ENCODE measurements around the gene EML2. TPM values are rescaled to one million over a fixed set of nuclear protein-coding genes. Genes with fewer than 3 reads are reported as not detected.
"Not testable (repeated sequence)": the region's sequence is repeated elsewhere in the genome, so short reads cannot be mapped to it uniquely, and the experiment has no call there.

Gene EML2, protein sequence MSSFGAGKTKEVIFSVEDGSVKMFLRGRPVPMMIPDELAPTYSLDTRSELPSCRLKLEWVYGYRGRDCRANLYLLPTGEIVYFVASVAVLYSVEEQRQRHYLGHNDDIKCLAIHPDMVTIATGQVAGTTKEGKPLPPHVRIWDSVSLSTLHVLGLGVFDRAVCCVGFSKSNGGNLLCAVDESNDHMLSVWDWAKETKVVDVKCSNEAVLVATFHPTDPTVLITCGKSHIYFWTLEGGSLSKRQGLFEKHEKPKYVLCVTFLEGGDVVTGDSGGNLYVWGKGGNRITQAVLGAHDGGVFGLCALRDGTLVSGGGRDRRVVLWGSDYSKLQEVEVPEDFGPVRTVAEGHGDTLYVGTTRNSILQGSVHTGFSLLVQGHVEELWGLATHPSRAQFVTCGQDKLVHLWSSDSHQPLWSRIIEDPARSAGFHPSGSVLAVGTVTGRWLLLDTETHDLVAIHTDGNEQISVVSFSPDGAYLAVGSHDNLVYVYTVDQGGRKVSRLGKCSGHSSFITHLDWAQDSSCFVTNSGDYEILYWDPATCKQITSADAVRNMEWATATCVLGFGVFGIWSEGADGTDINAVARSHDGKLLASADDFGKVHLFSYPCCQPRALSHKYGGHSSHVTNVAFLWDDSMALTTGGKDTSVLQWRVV
- total RNA-seq: 10 to 100 TPM; 30.1 to 34.8 TPM
- long read RNA-seq, transcript EML2-201 (19 exons, 2,264 nt): major isoform, 12 of 20 reads
- long read RNA-seq, partial matches to known transcripts: 2 of 20 reads
- long read RNA-seq, other reads (novel, unspliced or antisense): 5 of 20 reads

DNA sequence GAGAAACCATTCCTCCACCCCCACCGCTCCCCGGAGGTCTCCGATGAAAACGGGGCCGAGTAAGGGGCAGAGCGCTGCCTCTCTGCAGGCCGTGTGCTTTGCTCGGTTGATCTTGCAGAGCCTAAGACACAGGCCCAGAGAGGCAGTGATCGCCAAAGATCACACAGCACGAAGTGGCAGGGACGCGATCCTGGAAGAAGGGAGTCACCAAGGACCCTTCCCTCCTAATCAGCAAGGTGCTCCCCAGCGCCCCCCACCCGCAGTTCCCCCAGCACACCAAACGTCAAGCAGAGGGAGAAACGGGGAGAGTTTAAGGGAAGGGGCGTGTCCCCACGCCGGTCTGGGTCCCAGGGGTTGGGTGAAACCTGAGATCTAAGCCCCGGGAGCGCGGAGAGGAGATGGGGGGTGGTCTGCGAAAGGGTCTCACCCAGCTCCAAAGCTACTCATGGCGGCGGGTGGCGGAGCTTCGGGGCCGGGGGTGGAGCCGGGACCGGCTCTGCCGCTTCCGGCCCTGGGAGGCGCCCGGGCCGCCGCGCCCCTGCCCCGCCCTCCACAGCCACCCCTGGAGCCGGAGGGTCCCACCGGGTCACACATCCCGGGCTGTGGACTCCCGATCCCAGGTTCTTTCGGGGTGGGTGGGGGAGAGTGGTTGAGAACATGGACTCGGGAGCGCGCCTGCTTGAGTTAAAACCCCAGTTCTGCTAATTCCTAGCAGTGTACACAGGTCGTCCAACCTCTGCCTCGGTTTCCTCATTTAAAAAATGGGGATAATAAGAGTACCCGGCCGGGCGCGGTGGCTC is at the start of gene EML2:
EML2 (minus strand) TSS at position 468 of the 800 bp plus-strand sequence; CDS start at position 447, 21 bp downstream.
- DNase-seq (peak; percentile 60), ATAC-seq (peak; percentile 39 to 58)
- intact Hi-C loops (cut with DNase I): no loop called here

DNA sequence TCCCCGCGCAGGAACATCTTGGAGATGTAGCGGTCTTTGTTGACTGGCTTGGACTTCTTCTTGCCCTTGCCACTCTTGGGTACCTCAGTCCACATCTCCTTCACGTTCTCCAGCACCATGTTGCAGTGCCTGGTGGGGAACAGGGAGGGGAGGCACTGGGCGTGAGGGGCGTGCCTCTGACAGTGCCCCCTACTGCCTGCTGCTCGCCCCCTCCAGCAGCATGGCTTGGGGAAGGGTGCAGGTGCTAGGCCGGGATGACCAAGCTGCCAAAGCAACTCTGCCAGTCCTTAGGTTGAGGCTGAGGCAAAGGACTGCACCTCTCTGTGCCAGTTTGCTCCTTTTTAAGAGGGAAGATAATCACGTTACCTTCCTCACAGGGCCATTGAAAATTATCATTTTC is 48.4 kb upstream of the EML2 start:
- no peak for DNase-seq
- intact Hi-C loops (cut with DNase I): no loop called here
- ATAC-seq: no peak

DNA sequence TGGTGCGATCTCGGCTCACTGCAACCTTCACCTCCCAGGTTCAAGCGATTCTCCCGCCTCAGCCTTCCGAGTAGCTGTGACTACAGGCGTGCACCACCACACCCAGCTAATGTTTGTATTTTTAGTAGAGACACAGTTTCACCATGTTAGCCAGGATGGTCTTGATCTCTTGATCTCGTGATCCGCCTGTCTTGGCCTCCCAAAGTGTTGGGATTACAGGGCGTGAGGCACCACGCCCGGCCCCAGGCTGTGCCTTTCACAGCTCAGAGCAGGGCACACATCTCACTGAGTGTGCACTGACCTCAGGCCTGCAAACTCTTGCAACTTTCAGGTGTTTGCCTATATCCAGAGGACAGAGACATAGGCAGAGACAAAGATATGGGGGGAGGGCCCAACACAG is 45.8 kb upstream of the EML2 start:
- intact Hi-C loops (cut with DNase I); DNase-seq; ATAC-seq: not testable (repeated sequence)

DNA sequence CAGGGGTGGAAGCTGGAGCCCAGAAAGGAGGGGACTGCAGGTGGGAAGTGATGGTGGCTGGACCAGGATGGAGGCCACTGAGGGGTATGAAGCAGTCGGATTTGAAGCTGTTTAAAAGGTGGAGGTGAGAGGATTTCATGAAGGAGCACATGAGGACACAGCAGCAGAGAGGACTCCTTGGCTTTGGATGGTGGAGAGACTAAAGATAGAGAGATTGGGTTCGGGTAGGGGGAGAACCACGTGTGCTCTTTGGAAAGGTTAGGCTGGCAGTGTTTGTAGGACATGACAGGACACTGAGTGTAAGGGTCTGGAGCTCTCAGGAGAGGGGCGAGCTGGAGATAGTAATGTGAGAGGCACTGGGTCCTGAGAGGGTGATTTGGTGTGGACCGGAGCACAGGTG is 43.7 kb upstream of the EML2 start:
- intact Hi-C loops (cut with DNase I): no loop called here
- DNase-seq (no peak), ATAC-seq (no peak)

DNA sequence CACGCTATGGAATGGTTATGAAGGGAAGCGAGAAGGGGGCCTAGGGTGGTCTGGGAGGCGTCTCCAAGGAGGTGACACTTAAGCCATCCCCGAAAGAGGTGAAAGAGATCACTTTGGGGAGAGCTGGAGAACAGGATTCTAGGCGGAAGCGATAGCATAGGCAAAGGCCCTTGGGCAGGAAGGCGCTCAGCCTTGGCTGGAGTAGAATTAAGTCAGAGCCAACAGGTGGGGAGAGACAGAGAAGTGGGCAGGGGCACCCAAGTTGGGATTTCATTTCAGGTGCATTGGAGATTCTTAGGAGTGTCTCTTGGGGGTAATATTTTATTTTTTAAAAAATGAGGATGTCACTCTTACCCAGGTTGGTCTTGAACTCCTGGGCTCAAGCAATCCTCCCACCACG is 42.9 kb upstream of the EML2 start:
- ATAC-seq (no peak), DNase-seq (no peak)
- intact Hi-C loops (cut with DNase I): no loop called here

DNA sequence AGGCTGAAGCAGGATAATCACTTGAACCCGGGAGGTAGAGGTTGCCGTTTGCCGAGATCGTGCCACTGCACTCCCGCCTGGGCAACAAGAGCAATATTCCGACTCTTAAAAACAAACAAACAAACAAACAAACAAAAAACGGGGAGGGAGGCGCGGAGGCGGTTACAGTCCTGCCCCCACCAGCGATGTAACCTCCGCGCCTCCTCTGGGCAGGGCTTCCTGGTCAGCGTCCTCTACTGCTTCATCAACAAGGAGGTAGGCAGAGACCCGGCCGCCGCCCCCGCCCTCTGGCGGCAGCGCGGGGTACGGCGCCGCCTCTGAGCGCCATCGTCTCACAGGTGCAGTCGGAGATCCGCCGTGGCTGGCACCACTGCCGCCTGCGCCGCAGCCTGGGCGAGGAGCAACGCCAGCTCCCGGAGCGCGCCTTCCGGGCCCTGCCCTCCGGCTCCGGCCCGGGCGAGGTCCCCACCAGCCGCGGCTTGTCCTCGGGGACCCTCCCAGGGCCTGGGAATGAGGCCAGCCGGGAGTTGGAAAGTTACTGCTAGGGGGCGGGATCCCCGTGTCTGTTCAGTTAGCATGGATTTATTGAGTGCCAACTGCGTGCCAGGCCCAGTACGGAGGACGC is 42.3 kb upstream of the EML2 start:
- DNase-seq (peak; percentile 84), ATAC-seq (peak; percentile 83 to 85)
- intact Hi-C loops (cut with DNase I): no loop called here

DNA sequence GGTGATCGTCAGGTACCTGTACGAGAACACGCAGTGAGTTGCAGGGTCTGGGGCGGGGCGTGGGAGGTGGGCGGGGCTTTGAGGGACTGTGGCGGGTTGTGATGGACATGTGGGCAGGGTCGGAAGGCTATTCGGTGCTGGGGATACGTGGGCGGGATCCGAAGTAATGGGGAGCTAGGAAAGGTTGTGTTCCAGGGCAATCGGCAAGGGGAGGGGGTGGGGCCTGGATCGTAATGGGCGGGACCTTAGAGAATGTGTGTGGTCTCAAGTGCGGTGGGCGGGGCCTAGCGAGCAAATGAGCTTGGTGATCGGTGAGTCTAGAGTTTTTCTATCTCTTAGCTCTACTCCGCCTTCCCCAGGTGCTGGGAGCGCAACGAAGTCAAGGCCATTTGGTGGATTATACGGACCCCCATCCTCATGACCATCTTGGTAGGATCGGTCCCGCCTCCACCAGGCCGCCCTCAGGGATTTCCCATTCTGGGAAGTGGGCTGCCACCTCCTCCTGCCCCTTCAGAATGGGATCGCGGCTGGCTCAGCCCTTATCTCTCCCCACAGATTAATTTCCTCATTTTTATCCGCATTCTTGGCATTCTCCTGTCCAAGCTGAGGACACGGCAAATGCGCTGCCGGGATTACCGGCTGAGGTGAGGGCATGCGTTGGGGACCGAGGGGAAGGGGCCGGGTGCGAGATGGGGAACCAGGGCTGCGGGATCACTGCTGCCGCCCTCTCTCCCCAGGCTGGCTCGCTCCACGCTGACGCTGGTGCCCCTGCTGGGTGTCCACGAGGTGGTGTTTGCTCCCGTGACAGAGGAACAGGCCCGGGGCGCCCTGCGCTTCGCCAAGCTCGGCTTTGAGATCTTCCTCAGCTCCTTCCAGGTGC is 38.4 kb upstream of the EML2 start:
- peak; percentile 64 to 81 for ATAC-seq
- DNase-seq: peak; percentile 90
- intact Hi-C loops (cut with DNase I): no loop called here

DNA sequence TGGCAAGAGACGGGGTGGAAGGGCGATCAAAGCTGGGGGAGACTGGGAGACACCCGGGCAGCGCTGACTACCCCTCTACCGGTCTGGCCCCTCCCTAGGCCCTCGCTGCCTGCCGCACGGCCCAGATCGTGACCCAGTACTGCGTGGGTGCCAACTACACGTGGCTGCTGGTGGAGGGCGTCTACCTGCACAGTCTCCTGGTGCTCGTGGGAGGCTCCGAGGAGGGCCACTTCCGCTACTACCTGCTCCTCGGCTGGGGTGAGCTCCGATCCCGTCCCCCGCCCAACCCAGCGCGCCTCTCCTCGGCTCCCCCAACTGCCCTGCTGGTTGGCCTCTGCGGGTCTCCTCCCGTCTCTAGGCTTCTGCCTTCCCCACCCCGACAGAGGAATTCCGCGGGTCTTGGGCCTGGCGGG is 37.7 kb upstream of the EML2 start:
- DNase-seq: peak; percentile 37
- ATAC-seq: peak in 1 of 2 donors; percentile 40
- intact Hi-C loops (cut with DNase I): no loop called here

DNA sequence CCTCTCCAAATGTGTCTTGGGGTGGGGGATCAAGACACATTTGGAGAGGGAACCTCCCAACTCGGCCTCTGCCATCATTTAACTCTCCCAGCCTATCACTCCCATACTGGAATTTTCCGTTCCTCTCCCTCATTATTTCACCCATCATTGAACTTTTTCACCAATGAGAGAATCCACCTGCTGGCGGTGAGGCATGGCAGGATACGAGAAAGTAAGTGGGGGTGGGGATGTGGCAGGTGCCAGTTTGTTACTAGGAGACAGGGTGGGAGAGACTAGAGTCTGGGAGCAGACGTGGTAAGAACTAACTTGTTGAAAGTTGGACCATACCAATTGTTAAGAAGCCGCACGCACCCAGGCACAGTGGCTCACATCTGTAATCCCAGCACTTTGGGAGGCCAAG is 35.7 kb upstream of the EML2 start:
- intact Hi-C loops (cut with DNase I): no loop called here
- DNase-seq (no peak), ATAC-seq (no peak)

DNA sequence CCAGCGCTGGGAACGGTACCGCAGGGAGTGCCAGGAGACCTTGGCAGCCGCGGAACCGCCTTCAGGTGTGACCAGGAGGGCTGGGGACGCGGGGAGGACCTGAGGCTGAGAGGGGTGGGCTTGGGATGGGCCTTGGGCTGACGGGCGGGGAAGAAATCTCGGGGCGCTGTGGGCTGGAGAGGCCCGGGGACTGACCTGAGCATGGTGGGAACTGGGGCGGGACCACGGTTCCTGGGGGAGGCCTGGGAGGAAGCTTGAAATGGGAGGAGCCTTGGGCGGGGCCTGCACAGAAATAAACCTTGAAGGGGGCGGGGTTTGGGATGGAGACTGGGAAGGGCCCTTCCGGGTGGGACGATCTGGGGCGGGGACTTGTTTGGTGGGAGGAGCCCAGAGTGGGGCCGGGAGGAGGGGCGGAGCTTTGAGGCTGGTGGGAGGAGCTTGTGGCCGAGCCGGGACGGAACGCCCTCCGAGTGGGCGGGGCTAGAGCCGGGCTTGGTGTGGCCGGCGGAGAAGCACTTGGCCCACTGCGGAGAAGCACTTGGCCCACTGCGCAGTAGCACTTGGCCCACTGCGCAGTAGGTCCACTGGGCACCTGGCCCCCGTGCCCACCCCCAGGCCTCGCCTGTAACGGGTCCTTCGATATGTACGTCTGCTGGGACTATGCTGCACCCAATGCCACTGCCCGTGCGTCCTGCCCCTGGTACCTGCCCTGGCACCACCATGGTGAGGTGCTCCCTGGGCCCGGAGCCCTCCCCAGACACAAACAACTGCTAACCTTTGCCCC is 31.7 kb upstream of the EML2 start:
- ATAC-seq (peak; percentile 76 to 88), DNase-seq (peak; percentile 86)
- intact Hi-C loops (cut with DNase I): no loop called here

DNA sequence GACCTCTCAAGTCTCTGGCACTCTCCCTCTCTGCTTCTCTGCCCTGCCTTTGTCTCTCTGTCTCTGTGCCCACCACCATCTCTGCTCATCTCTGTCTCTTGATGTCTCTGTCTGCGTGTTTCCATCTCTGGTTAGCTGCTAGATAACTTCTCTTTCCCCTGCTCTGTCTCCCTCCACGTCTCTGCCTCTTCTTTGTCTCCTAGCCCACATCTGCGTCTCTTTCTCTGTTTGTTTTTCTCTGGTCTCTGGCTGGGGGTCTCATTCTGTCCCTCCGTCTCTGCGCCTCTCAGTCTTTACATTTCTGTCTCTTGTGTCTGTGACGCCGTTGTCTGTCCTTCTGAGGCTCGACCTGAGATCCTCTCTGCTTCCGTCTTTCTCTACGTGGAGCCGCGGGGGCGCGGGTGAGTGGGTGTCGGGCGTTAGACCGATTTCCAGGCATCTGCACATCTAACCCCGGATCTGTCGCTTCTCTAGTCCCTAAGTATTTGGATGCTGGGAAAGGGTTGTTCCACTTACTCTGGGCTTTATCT is 29.2 kb upstream of the EML2 start:
- no peak for ATAC-seq
- no peak for DNase-seq
- intact Hi-C loops (cut with DNase I): no loop called here

DNA sequence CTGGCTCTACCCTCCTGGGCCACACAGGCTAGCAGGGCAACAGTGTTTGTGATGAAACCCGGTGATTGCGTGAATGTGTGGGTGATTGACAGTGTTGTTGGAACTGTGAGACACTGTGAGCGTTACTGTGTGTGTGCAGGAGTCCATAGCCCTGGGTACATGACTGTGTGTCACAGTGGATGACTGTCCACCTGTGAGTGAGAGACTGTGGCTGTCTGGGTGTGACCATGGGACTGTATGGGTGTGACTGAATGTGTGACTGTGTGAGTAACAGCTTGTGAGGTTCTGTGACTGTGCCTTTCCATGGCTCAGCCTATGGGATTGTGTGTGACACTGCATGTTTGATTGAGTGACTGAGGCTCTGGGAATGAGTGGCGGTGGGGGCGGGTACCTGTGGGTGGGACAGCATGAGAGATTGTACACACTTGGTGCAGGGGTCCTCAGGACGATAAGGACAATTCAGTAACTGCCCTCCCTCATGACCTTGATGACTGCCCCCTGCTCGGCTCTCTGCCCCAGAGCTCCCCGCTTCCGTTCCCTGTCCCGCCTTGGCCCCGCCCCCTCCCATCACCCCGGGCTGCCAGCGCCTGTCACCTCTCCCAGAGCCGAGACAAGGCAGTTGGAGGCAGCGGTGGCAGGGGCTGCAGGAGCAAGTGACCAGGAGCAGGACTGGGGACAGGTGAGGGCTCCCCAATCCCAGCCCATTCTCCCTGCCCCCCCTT is 28.6 kb upstream of the EML2 start, which contains the start of gene GIPR:
GIPR (plus strand) TSS at position 602 of the 722 bp plus-strand sequence. CDS start 1,300 bp downstream, outside the sequence.
- peak; percentile 65 to 68 for ATAC-seq
- DNase-seq: peak; percentile 59
- intact Hi-C loops (cut with DNase I): no loop called here

DNA sequence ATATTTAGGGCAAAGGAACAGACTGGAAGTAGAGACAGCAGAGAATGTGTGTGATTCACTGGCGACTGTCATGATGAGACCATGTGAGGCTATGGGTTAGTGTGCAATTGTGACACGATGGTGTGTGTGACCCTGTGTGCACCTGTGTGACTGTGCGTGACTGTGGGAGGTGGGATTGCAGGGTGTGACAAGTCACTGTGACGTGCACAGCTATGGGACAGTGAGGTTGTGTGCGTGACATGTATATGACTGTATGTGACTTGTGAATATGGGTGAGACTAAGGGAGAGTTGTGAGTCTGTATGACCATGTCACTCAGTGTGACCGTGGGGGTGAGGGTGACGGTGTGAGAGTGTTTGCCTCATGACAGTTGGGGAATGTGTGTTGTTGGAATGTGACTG is 25.4 kb upstream of the EML2 start:
- no peak for DNase-seq
- ATAC-seq: no peak
- intact Hi-C loops (cut with DNase I): no loop called here

DNA sequence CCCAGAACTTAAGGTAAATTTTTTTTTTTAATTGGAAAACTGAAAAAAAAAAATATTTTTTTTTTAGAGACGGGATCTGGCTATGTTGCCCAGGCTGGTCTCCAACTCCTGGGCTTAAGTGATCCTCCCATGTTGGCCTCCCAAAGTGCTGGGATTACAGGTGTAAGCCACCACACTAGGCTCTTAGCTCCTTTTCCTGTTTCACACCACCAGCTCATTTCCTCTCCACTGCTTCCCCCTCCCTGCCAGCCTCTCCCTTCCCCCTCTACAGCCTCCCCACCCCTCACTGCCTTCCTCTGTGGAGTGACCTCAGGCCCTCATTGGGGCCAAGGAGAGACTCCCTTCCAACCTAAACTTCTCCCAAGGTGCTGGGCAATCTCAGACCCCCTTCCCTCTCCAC is 24.6 kb upstream of the EML2 start:
- no peak for ATAC-seq
- intact Hi-C loops (cut with DNase I): no loop called here
- DNase-seq: no peak

DNA sequence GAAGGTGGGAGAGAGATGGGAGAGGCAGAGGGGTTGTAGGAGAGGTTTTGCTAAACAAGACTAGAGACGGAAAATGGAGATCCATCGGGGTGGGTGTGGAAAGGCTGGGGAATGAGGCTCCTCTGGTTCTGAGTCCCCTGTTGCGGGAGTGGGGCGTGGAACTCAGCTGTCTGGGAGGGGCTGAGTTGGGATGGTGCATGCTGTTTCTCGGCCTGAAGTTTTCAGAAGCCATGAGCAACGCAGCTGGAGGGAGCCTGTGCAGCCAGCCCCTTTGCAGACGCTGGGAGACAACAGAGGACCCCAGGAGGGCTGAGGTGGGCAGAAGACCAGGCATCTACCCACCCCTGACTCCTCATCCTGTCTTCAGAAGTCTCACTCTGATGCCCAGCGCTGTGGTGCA is 21.4 kb upstream of the EML2 start:
- DNase-seq (no peak), ATAC-seq (no peak)

DNA sequence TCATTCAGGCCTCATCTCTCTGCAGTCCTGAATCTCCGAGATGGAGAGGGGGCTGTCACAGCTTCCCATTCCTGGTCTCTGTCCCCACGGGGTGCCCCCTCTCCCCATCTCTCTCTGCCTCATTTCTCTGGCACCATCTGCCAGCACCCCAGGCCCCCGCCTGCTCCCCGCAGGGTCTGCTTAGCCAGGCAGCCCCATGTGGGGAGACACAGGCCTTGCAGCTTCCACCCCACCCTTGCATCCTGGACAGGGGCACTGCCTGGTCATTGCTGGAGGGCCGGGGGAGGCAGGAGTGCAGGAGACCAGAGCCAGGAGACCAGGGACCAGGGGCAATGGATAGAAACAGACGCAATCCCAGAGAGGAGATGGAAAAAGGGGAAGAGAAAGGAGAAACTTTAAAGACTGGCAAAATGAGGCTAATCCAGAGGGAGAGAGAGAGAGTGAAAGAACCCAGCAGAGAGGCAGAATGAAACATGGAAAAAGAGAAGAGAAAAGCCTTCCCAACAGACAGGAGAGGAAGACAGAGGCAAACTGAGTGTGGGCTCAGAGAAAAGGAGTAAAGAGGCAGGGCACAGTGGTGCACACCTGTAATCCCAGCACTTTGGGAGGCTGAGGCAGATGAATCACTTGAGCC is 20.0 kb upstream of the EML2 start:
- intact Hi-C loops (cut with DNase I): no loop called here
- DNase-seq (no peak), ATAC-seq (no peak)

More for the DNA sequence above, 21.4 kb upstream of the EML2 start:
- intact Hi-C loops (cut with DNase I): no loop called here

Data from left cardiac atrium (tissue), 4 donors.